Activated CD4-positive, CD25-positive, alpha-beta regulatory T cell treated with anti-CD3 and anti-CD28 coated beads, Interleukin-2, amount 50 U/mL, for 16 hours (primary cell): ENCODE data around the gene BRAF.
A peak's percentile ranks its signal among the peaks of the same experiment; 100 is the strongest.
"Not testable (repeated sequence)": the region's sequence is repeated elsewhere in the genome, so short reads cannot be mapped to it uniquely, and the experiment has no call there.

Source experiments
- DNase-seq: peaks from one replicate; pipeline ENCODE4 v3.0.0-alpha.2; 2020; ENCODE audit warnings: low read depth, low spot score

BRAF gene

GRCh38 chr7:140712392-140712791 lies 212.3 kb downstream of the BRAF start:
- DNase-seq, result not testable (repeated sequence)

DNA sequence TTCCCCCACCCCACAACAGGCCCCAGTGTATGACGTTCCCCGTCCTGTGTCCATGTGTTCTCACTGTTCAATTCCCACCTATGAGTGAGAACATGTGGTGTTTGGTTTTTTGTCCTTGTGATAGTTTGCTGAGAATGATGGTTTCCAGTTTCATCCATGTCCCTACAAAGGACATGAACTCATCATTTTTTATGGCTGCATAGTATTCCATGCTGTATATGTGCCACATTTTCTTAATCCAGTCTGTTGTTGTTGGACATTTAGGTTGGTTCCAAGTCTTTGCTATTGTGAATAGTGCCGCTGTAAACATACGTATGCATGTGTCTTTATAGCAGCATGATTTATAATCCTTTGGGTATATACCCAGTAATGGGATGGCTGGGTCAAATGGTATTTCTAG lies 216.0 kb downstream of the BRAF start:
- DNase-seq, result not testable (repeated sequence)

DNA sequence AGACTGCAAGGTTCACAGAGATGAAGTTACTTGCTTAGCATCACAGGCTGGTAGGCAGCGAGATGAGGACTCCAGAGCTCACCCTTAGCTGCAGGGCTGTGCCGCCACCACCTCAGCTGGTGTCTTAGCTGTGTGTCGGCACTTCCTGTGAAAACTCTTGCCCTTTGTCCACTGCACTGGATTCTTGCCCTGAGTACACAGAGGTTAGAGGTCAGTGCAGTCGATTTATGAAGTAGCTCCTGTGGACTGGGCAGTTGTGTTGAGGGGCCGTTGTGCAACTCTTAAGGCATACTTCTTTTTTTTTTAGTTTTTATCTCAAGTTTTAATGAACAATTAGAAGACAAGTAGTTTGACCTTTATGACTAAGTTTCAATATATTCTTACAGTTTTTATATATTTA lies 217.6 kb downstream of the BRAF start:
- DNase-seq, result no peak

GRCh38 chr7:140704205-140704604 lies 220.5 kb downstream of the BRAF start:
- DNase-seq, result no peak

DNA sequence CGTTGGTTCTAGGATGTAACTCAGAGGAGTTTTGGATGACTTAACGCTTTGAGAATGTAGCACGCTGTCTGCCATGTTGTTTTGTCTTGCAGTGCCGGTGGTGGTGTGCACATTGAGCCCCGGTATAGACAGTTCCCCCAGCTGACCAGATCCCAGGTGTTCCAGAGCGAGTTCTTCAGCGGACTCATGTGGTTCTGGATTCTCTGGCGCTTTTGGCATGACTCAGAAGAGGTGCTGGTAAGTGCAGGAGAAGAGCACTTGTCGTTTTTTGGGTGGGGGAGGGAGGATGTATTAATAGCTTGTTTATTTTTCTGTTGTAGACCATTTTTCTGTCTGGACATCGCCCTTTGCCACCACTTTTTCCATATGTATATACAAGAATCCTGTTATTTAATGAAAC lies 222.0 kb downstream of the BRAF start:
- DNase-seq, result no peak

DNA sequence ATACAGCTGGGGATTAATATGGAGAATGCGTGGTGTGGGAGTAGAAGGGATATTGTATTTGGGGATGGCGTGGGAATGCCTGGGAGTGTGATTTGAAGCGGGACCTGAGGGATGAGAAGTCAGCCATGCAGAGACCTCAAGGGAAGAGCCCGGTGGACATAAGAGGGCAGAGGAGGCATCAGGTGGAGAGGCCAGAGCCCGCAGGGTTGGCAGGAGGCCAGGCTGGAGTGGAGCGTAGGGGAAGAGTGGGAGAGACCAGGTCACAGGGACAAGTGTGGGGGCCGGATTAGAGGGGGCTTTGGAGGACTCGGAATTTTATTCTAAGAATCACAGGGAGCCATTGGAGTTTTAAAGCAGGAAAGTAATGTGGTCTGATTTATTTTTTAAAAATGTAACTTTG lies 226.3 kb downstream of the BRAF start:
- DNase-seq, result no peak

DNA sequence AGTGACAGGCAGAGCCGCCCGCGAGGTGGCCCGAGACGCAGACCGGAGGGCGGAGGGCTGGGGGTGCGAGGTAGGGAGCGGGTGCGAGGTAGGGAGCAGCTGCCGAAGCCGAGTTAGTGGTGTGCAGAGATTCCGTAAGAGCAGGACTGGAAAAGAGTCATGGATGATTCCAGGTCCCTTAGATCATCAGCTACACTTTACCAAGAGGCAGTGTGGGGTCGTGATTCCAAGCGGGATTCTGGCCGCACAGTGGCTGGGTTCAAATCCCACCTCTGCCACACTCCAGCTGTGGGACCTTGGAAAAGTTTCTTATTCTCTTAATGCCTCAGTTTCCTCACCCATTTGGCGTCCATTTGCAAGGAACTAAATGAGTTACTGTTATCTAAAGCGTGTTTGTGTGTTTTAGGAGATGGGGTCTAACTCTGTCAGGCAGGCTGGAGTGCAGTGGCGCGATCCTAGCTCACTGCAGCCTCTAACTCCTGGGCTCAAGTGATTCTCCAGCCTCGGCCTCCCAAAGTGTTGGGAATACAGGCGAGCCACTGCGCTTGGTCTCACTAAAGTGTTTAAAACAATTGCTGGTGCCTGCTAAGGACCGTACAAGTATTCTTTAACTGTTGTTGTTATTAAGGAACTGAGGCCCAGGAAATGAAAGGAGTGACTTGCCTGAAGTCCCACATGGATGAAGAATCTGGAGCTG lies 227.1 kb downstream of the BRAF start:
- DNase-seq, result no peak

- DNase-seq, result peak; percentile 57
Observed at GRCh38 chr7:140696680-140697446, 227.9 kb downstream of the BRAF start, which contains the start of gene NDUFB2. Gene NDUFB2, plus strand, starts transcription at chr7:140696708. Its CDS starts 37 bp downstream, at chr7:140696745.

- DNase-seq, result peak; percentile 84
Observed at GRCh38 chr7:140696024-140696679, 228.6 kb downstream of the BRAF start.

DNA sequence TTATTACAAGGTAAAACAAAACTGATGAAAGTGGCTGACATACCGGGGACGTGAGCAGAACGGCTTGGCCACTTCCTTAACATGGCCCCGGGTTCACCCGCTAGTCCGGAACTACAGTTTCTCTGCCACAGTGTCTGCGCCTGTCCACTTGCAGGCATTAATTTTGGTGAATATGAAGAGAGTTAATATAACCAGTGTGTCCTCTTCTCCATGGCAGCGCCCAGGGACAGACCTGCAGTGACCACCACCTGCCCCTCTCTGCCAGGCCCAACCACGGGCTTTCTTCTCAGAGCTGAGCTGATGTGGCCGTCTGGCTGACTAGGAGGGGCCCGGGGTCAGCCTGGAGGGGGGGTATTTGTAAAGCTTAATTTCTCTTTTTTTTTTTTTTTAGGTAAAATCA lies 229.3 kb downstream of the BRAF start:
- DNase-seq, result no peak

GRCh38 chr7:140694592-140694991 lies 230.1 kb downstream of the BRAF start:
- no peak for DNase-seq

GRCh38 chr7:140693849-140694248 lies 230.9 kb downstream of the BRAF start:
- DNase-seq, result not testable (repeated sequence)

DNA sequence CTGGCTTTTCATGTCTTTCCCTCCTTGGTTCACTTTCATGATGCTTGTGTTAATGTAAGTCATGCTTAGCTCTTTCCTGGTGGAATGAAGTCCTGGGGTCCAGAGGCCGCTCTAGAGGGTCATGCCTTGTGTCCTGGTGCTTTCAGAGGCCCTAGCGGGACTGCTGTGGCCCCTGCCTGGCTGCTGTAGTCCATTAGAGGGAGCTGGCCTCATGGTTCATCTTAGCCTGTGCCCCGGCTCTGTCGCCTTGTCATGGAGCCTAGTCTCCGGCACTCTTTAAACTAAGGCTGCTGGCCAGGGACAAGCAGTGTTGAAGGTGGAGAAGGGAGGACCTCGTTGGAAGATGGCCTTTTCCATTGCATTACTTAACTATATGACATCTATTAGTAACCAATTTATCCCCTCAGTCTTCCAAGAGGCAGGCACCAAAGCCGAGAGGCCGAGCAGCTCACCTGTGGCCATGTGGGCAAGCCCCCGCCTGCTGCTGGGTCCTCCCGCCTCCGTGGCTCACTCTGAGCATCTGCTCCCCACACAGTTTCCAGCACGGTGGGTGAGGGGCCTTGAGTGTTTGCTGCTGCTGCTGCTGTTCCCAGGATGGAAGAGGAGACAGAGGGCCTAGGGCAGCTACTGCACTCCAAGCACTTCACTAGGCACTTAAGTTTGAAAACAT lies 233.2 kb downstream of the BRAF start:
- no peak for DNase-seq

- DNase-seq, result no peak
Observed at GRCh38 chr7:140689199-140690152, 235.3 kb downstream of the BRAF start.

DNA sequence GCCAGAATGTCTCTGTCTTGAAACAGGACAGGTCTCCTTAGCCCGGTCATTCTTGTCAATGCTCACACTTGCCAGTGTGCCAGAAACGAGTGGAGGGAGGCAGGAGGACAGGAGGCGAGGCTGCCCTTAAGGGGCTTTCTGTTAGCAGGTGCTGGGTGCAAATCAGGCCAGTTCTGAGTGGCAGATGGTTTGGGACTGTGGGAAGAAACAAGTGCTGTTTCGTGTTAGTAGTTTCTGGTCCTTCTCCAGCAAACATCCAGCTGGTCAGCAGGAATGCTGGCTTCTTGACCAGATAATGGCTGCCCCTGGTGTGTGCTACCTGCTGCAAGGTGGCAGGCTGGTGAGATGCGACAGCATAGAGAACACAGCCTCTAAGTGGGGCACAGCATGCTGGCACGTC lies 236.4 kb downstream of the BRAF start:
- no peak for DNase-seq

GRCh38 chr7:140686921-140687320 lies 237.8 kb downstream of the BRAF start:
- DNase-seq, result no peak

DNA sequence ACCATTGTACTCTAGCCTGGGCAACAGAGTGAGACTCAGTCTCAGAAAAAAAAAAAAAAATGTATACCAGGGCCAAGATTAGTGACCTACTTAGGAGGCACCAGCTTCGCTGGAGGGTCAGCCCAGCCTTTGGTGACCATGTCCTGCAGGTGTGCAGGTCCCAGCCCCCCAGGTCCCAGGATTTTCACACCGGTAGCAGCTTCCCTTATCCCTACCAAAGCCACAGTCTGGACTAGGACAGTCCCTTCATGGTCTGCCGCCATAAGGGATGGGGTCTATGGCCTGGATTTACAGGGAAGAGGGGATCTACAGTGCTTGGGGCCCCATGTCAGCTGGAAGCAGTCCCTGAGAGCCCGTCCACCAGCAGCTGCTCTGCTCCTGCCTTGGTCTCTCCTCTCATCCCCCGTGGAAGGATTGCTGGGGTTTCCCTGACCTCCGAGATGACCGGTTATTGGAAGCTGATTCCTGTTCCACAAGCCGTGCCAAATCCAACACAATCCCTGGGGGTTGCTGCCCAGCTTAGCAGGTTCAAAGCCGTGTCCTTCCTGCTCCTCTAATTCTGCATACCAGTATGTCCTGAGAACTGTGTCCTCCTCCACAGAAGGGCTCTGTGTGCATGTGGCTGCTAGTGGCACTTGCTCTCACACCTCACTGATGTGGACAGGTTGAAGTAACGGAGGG lies 239.2 kb downstream of the BRAF start:
- no peak for DNase-seq

DNA sequence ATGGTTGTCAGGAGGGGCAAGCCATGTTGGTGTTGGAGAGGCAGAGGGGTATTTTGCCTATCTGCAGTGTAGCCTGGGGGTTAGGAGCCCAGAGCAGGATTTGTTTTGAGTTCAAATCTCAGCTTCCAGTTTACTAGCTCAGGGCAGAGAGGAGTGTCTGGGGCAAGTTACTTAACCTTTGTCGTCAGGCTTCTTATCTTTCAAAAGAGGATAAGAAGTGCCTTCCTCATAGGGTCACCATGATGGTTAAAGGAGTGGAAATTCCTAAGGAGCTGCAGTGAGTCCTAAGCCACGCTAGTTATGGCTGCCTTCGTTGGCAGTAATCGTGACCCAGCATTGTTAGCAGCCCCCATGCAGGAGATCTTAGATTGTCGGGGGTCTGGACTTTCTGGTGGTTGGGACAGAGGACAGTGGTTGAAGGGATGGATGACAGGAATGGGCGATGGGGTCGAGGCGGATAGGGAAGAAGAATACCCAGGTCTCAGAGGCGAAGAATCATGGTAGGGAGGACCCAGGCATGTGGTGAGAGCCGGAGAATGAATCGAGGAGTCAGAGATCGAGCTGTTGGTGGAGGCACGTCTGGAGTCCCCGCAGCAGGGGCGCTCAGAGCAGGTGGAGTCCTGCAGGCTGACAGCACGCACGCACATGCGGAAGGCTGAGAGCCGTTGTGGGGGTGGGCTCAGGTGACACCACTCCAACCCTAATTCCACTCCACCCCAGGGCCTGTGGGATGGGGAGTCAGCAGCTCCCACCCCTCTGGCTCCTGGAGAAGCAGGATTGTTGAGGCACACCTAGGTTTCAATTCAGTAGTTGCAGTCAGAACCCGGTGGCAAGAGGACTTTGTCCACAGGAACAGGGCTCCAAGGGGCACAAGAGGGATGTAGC lies 240.4 kb downstream of the BRAF start:
- no peak for DNase-seq

- DNase-seq, result no peak
Observed at GRCh38 chr7:140683657-140684056, 241.1 kb downstream of the BRAF start.
